Measurements from ENCODE around the gene TMC1.

- TF ChIP-seq POLR2A (IDR thresholded peaks at IDR 0.05): no peak
- TF ChIP-seq CTCF (IDR thresholded peaks at IDR 0.05): no peak
Measured at GRCh38 chr9:72818385-72818784, 297.0 kb downstream of the TMC1 start.

All from transverse colon (tissue), 3 donors.